SK-N-SH (cell line): ENCODE data around the gene SLC25A47. TPM values are rescaled to one million over a fixed set of nuclear protein-coding genes. Genes with fewer than 3 reads are reported as not detected.

Experiments used
- CTCF ChIA-PET: fragments of 300-600, 350-600 bp; formaldehyde crosslinking; extraction: SDS; loops from one replicate; lab custom pipeline; 2021; lab: Yijun Ruan, JAX
- POLR2A ChIA-PET: fragments of 350-600 bp; sonication (Branson Sonifier 250); formaldehyde crosslinking; extraction: SDS; loops from one replicate; lab custom pipeline; 2020; ENCODE audit warnings: antibody characterized with exemption, inconsistent platforms; lab: Yijun Ruan, JAX
- DNase-seq: peaks from one replicate; pipeline ENCODE4 v3.0.0; 2012
- H2AFZ ChIP-seq: fragments of 200-600 bp; sonication (generic); 2 replicates; pipeline ENCODE4 v1.8.1; 2016; ENCODE audit warnings: antibody characterized with exemption, mild to moderate bottlenecking, low read depth
- H3F3A ChIP-seq: fragments of 200-600 bp; sonication (generic); replicated peaks from 2 replicates; pipeline ENCODE3; 2016; ENCODE audit warnings: antibody characterized with exemption, mild to moderate bottlenecking; ENCODE audit not compliant: insufficient read depth
- H3K27ac ChIP-seq, 2 experiments: fragments of 200-500 bp in 1 of 2; fragments of 200-600 bp in 1 of 2; sonication (Bioruptor generic) in 1 of 2; sonication (generic), shearing (Covaris generic) in 1 of 2; 2 replicates each; pipeline versions ENCODE4 v1.5.1 to v1.6.1; 2014 to 2016; ENCODE audit warnings: low read depth in 2 of 2, inconsistent platforms in 1 of 2, low read length in 1 of 2, mild to moderate bottlenecking in 1 of 2, mixed read lengths in 1 of 2
- H3K27me3 ChIP-seq: fragments of 200-600 bp; sonication (generic), shearing (Covaris generic); 2 replicates; pipeline ENCODE4 v1.6.1; 2016; ENCODE audit warnings: mixed run types; ENCODE audit not compliant: insufficient read depth
- H3K36me3 ChIP-seq, 2 experiments: fragments of 200-500 bp in 1 of 2; fragments of 200-600 bp in 1 of 2; sonication (Bioruptor generic) in 1 of 2; sonication (generic) in 1 of 2; replicated peaks in 1 of 2; 2 replicates each; pipeline versions ENCODE3 to v1.5.1; 2014 to 2016; ENCODE audit warnings: low read length in 1 of 2, mild to moderate bottlenecking in 1 of 2; ENCODE audit not compliant: insufficient read depth in 2 of 2, control insufficient read depth in 1 of 2
- H3K4me1 ChIP-seq, 2 experiments: fragments of 200-500 bp in 1 of 2; fragments of 200-600 bp in 1 of 2; sonication (Bioruptor generic) in 1 of 2; sonication (generic), shearing (Covaris generic) in 1 of 2; 2 replicates each; pipeline versions ENCODE4 v1.5.1 to v1.6.1; 2014 to 2016; ENCODE audit warnings: low read depth in 1 of 2, low read length in 1 of 2, mixed run types in 1 of 2; ENCODE audit not compliant: insufficient read depth in 2 of 2, control insufficient read depth in 1 of 2
- H3K4me2 ChIP-seq: fragments of 200-600 bp; sonication (generic), shearing (Covaris generic); 2 replicates; pipeline ENCODE4 v1.6.1; 2017; ENCODE audit warnings: mixed run types
- H3K4me3 ChIP-seq, 2 experiments: fragments of 200-500 bp in 1 of 2; fragments of 200-600 bp in 1 of 2; sonication (Bioruptor generic) in 1 of 2; sonication (generic), shearing (Covaris generic) in 1 of 2; 2 replicates each; pipeline versions ENCODE4 v1.5.1 to v1.8.1; 2014 to 2016; ENCODE audit warnings: low read depth in 2 of 2, inconsistent platforms in 1 of 2, low read length in 1 of 2, mild to moderate bottlenecking in 1 of 2, mixed read lengths in 1 of 2, moderate library complexity in 1 of 2
- H3K79me2 ChIP-seq: fragments of 200-600 bp; sonication (generic); 2 replicates; pipeline ENCODE4 v1.8.1; 2017; ENCODE audit warnings: mild to moderate bottlenecking; ENCODE audit not compliant: insufficient read depth
- H3K9ac ChIP-seq: fragments of 200-600 bp; sonication (generic); 2 replicates; pipeline ENCODE4 v1.6.1; 2017; ENCODE audit warnings: mixed run types
- H3K9me2 ChIP-seq: fragments of 200-600 bp; sonication (generic); 2 replicates; pipeline ENCODE4 v1.6.1; 2017; ENCODE audit warnings: mixed run types
- H3K9me3 ChIP-seq: fragments of 200-600 bp; sonication (generic); 2 replicates; pipeline ENCODE4 v1.6.1; 2017; ENCODE audit warnings: mixed run types, mild to moderate bottlenecking, moderate library complexity
- H4K20me1 ChIP-seq: fragments of 200-600 bp; sonication (generic); 2 replicates; pipeline ENCODE4 v1.6.1; 2017; ENCODE audit warnings: mild to moderate bottlenecking, mixed run types; ENCODE audit not compliant: insufficient read depth
- CHD2 ChIP-seq: fragments of 150-350 bp; IDR thresholded peaks from 2 replicates; pipeline ENCODE4 v1.6.1; 2018; ENCODE audit warnings: low read length; ENCODE audit not compliant: partially characterized antibody
- FOXJ3 ChIP-seq: sonication (generic); formaldehyde crosslinking; IDR thresholded peaks from 2 replicates; pipeline ENCODE4 v1.5.1; 2020; ENCODE audit warnings: mild to moderate bottlenecking, missing genetic modification reagents
- GATA2 ChIP-seq: sonication (generic); formaldehyde crosslinking; IDR thresholded peaks from 2 replicates; pipeline ENCODE4 v1.5.0; 2020; ENCODE audit warnings: mild to moderate bottlenecking, missing genetic modification reagents
- SMC3 ChIP-seq: IDR thresholded peaks from 2 replicates; pipeline ENCODE4 v1.6.1; 2012; ENCODE audit warnings: low read depth, low read length, improper control_type of control experiment
- TAF1 ChIP-seq: IDR thresholded peaks from 2 replicates; pipeline ENCODE4 v1.6.1; 2012; ENCODE audit warnings: low read depth, mild to moderate bottlenecking, low read length, moderate library complexity, borderline replicate concordance
- YY1 ChIP-seq: IDR thresholded peaks from 2 replicates; pipeline ENCODE4 v1.4.0; 2012; ENCODE audit warnings: low read depth, mild to moderate bottlenecking
- WGBS: methylation state at CpG from one replicate; pipeline ENCODE4 v1.1.6; 2017; ENCODE audit warnings: low lambda C conversion rate; 5-methylcytosine and 5-hydroxymethylcytosine counted together
- polyA plus RNA-seq, 3 experiments: library from polyadenylated mRNA; depleted of rRNA; stranded (reverse); fragments of >200 nt; gene quantifications; 2 replicates each; pipeline ENCODE4 v1.2.3, GENCODE V29; 2012
- TF ChIP-seq, protein P1 (sequence below): IDR thresholded peaks from 2 replicates; pipeline ENCODE4 v1.4.0; 2012; ENCODE audit warnings: low read depth, borderline replicate concordance
- TF ChIP-seq, protein P2 (sequence below): IDR thresholded peaks from 2 replicates; pipeline ENCODE4; 2012
- TF ChIP-seq, protein P3 (sequence below): IDR thresholded peaks from 2 replicates; pipeline ENCODE4 v1.4.0; 2012; ENCODE audit warnings: low read depth, borderline replicate concordance
- TF ChIP-seq, protein P4 (sequence below): fragments of 150-350 bp; IDR thresholded peaks from 2 replicates; pipeline ENCODE4 v1.6.1; 2017; ENCODE audit warnings: antibody characterized with exemption, low read length, low read depth, borderline replicate concordance
- TF ChIP-seq, protein P5 (sequence below): fragments of 200-600 bp; sonication (generic); IDR thresholded peaks from 2 replicates; pipeline ENCODE4 v1.6.1; 2017; ENCODE audit warnings: antibody characterized with exemption, mild to moderate bottlenecking, moderate library complexity

The SLC25A47 gene
- polyA plus RNA-seq, 1 of the 3 experiments (the other 2 are of a cell fraction), result not detected

DNA sequence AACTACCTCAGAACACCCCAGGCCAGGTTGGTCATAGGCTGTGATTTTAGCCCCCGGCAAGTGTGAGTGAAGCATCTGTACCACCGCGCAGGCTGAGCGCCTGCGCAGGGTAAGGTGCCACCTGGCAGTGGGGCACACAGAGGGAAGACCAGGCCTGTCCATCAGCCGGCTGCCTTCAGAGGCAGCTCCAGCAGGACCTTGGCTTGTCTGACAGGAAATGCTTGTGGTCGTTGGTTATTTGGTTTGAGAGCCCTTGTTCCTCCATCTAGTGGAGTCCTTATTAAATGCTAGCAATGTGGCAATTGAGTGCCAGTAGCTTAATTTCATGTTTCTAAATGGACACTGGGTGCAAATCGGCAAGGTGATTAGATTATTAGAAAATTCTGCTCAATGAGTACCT lies 44.4 kb upstream of the SLC25A47 start:
- H3K4me3 ChIP-seq, result no peak overlapping the region
- H3K27me3 ChIP-seq, result no peaks in the 10 kb centered on the region
- H3K9ac ChIP-seq, result no peak overlapping the region
- H3K27ac ChIP-seq, result peak overlapping the region; percentile 45 to 47; a peak in 3 of 4 replicates
- peaks cover 78% of the 10 kb centered on the region for H3K79me2 ChIP-seq
- TF ChIP-seq SMC3 (no peak), YY1 (no peak), TAF1 (no peak), GATA2 (CRISPR knock-in tag) (no peak), CHD2 (no peak), FOXJ3 (CRISPR knock-in tag) (no peak)
- TF ChIP-seq, protein P1, sequence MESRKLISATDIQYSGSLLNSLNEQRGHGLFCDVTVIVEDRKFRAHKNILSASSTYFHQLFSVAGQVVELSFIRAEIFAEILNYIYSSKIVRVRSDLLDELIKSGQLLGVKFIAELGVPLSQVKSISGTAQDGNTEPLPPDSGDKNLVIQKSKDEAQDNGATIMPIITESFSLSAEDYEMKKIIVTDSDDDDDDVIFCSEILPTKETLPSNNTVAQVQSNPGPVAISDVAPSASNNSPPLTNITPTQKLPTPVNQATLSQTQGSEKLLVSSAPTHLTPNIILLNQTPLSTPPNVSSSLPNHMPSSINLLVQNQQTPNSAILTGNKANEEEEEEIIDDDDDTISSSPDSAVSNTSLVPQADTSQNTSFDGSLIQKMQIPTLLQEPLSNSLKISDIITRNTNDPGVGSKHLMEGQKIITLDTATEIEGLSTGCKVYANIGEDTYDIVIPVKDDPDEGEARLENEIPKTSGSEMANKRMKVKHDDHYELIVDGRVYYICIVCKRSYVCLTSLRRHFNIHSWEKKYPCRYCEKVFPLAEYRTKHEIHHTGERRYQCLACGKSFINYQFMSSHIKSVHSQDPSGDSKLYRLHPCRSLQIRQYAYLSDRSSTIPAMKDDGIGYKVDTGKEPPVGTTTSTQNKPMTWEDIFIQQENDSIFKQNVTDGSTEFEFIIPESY, result no peak
- TF ChIP-seq, protein P2, sequence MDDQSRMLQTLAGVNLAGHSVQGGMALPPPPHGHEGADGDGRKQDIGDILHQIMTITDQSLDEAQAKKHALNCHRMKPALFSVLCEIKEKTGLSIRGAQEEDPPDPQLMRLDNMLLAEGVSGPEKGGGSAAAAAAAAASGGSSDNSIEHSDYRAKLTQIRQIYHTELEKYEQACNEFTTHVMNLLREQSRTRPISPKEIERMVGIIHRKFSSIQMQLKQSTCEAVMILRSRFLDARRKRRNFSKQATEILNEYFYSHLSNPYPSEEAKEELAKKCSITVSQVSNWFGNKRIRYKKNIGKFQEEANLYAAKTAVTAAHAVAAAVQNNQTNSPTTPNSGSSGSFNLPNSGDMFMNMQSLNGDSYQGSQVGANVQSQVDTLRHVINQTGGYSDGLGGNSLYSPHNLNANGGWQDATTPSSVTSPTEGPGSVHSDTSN, result peak; percentile 61
- TF ChIP-seq, protein P3, sequence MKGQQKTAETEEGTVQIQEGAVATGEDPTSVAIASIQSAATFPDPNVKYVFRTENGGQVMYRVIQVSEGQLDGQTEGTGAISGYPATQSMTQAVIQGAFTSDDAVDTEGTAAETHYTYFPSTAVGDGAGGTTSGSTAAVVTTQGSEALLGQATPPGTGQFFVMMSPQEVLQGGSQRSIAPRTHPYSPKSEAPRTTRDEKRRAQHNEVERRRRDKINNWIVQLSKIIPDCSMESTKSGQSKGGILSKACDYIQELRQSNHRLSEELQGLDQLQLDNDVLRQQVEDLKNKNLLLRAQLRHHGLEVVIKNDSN, result no peak
- TF ChIP-seq, protein P4, sequence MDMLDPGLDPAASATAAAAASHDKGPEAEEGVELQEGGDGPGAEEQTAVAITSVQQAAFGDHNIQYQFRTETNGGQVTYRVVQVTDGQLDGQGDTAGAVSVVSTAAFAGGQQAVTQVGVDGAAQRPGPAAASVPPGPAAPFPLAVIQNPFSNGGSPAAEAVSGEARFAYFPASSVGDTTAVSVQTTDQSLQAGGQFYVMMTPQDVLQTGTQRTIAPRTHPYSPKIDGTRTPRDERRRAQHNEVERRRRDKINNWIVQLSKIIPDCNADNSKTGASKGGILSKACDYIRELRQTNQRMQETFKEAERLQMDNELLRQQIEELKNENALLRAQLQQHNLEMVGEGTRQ, result no peak
- TF ChIP-seq, protein P5, sequence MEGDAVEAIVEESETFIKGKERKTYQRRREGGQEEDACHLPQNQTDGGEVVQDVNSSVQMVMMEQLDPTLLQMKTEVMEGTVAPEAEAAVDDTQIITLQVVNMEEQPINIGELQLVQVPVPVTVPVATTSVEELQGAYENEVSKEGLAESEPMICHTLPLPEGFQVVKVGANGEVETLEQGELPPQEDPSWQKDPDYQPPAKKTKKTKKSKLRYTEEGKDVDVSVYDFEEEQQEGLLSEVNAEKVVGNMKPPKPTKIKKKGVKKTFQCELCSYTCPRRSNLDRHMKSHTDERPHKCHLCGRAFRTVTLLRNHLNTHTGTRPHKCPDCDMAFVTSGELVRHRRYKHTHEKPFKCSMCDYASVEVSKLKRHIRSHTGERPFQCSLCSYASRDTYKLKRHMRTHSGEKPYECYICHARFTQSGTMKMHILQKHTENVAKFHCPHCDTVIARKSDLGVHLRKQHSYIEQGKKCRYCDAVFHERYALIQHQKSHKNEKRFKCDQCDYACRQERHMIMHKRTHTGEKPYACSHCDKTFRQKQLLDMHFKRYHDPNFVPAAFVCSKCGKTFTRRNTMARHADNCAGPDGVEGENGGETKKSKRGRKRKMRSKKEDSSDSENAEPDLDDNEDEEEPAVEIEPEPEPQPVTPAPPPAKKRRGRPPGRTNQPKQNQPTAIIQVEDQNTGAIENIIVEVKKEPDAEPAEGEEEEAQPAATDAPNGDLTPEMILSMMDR, result peak; percentile 42
- peaks cover 70% of the 10 kb centered on the region for H4K20me1 ChIP-seq
- peaks cover 4 to 11% of the 10 kb centered on the region in 2 experiments for H3K4me1 ChIP-seq
- H3K9me3 ChIP-seq, result no peaks in the 10 kb centered on the region
- POLR2A ChIA-PET, result no interaction called here
- no peak overlapping the region for H2AFZ ChIP-seq
- peaks cover 7% of the 10 kb centered on the region for H3F3A ChIP-seq
- peaks cover 34 to 42% of the 10 kb centered on the region in 2 experiments for H3K36me3 ChIP-seq
- H3K9me2 ChIP-seq, result no peaks in the 10 kb centered on the region
- peak overlapping the region; percentile 56; the same call in 1 of the 2 replicates for H3K4me2 ChIP-seq
- no peak for DNase-seq
- CTCF ChIA-PET, result interaction anchor here (1.0 to 1.5 kb wide), 3 partner anchors 10 to 104 kb away, joined by 3 to 6 read pairs (median 4); no protein-coding TSS in a partner anchor
- WGBS, result 80% methylated on average over 8 of the region's 8 CpGs
